ENCODE results near the gene RTL9. TPM values are rescaled to one million over a fixed set of nuclear protein-coding genes. Genes with fewer than 3 reads are reported as not detected.

Gene RTL9
- total and polyA plus RNA-seq, 10 donors = not detected

DNA sequence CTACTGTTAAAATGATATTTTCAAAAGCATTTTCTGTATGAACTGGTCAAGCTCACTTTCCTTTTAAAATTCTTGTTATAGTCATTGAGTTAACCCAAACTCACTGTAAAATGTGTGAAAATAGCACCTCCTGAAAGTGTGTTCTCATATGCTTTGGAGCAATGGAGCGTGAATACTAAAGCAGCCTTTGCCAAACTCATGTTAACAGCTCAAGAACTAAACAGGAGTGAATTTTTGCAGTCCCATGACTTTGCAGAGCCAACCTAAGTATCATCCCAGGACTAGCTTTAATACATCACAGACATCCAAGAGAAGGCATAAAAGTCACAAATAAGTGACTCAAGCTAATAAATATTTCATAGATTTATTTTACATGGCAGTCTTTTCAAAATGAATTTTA lies 43.1 kb upstream of the RTL9 start:
- H3K9me3 ChIP-seq = no peaks in the 10 kb centered on the region
- peak overlapping the region in 1 of 8 donors; percentile 72 for H3K4me3 ChIP-seq
- intact Hi-C loops (cut with DNase I; ENCODE audit: low total_unique reads) = no loop called here
- 64 to 100% (median 81%) methylated on average over 1 of the region's 1 CpG for WGBS, 5 donors
- peaks cover 0 to 7% (median 0%) of the 10 kb centered on the region in 7 donors for H3K27me3 ChIP-seq (replicated peaks in 1 of 7)
- peaks cover 0 to 57% (median 11%) of the 10 kb centered on the region in 6 donors for H3K4me1 ChIP-seq
- no peaks in the 10 kb centered on the region for H3K36me3 ChIP-seq
- TF ChIP-seq, protein P1, sequence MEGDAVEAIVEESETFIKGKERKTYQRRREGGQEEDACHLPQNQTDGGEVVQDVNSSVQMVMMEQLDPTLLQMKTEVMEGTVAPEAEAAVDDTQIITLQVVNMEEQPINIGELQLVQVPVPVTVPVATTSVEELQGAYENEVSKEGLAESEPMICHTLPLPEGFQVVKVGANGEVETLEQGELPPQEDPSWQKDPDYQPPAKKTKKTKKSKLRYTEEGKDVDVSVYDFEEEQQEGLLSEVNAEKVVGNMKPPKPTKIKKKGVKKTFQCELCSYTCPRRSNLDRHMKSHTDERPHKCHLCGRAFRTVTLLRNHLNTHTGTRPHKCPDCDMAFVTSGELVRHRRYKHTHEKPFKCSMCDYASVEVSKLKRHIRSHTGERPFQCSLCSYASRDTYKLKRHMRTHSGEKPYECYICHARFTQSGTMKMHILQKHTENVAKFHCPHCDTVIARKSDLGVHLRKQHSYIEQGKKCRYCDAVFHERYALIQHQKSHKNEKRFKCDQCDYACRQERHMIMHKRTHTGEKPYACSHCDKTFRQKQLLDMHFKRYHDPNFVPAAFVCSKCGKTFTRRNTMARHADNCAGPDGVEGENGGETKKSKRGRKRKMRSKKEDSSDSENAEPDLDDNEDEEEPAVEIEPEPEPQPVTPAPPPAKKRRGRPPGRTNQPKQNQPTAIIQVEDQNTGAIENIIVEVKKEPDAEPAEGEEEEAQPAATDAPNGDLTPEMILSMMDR (IDR thresholded peaks at IDR 0.05 in 8 of 11, conservative IDR thresholded peaks at IDR 0.05 in 3 of 11) = no peak
- DNase-seq = no peak
- H3K27ac ChIP-seq = no peak overlapping the region

DNA sequence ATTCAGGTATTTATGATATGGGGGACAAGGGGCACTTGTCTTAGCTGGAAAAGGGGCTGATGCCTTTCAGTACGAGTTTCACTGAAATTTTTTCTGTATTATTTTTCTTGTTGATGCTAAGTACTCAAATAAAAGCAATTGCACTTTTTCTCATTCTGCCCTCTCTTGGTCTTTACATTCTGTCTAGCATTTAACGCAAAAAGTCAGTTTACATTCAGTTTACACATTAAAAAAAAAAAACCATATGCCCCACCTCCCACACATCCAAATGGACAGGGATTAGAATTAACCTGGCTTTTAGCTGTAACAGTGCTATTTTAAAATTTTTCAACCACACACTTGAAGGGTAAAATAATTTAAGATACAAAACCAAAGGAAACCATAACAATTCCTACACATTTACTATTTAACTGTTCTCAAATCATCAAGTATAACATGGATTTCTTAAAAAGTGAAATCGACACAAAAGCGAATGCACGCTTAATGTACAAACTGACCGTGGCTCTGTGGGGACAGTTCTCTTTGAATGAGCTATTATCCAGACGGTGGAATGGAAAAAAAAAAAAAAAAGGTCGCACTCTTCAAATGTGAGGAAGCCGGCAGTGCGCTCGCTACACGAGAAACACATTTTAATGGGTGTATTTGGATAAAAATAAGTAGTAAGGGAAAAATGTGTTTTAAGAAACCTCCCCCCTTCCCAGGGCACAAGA lies 42.1 kb upstream of the RTL9 start:
- WGBS, 5 donors = 10 to 43% (median 12%) methylated on average over 12 of the region's 12 CpGs

DNA sequence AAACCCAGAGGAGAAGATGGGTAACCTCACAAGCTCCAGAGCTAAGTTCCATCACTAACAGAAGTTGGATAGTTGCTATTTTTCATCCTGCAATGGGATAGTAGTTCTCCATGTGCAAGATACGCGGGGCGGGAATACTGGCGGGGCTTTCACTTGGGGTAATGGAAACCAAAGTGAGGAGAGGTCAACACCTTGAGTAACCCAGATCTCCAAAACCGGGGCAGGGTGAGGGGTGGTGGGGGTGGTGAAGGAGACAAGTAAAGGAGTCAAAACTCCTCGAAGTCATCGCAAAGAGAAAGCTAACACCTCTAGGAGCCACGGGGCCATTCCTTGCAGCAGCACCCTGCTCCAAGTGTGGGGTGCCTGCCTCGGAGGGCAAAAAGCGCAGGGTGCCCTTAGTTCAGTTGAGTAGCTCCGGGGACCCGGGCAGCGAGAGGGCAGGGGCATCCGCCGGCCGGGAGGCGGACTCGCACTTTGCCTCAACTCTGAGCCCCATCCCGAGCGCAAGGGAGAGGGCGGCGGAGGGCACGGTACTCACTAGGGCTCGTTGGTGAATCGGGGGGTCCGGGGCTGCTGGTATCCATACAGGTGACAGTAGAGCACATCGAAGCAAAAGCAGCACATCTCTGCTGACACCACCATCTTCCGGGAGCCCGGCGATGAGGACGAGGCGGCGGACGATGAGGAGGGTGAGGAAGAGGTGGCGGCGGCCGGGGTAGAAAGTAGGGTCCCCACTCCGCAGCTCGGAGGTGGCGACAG lies 41.4 kb upstream of the RTL9 start:
- TF ChIP-seq, protein P1 (IDR thresholded peaks at IDR 0.05 in 8 of 11, conservative IDR thresholded peaks at IDR 0.05 in 3 of 11) = peak in 1 of 11 experiments; percentile 5
- TF ChIP-seq POLR2AphosphoS5 (IDR thresholded peaks at IDR 0.05) = no peak

More for the DNA sequence above, 42.1 kb upstream of the RTL9 start:
- no peak for DNase-seq
- Histone ChIP-seq H3K36me3 (no peaks in the 10 kb centered on the region), H3K27me3 (replicated peaks in 1 of 7) (peaks cover 0 to 7% (median 0%) of the 10 kb centered on the region in 7 donors), H3K27ac (peak overlapping the region in 3 of 8 donors; percentile 89 to 91 (median 90)), H3K4me3 (peak overlapping the region; percentile 50 to 83 (median 58)), H3K9me3 (no peaks in the 10 kb centered on the region), H3K4me1 (peaks cover 0 to 51% (median 7%) of the 10 kb centered on the region in 6 donors)
- intact Hi-C loops (cut with DNase I; ENCODE audit: low total_unique reads) = no loop called here
- TF ChIP-seq POLR2AphosphoS5 (IDR thresholded peaks at IDR 0.05) (no peak), POLR2A (IDR thresholded peaks at IDR 0.05) (no peak)
- TF ChIP-seq, protein P1 (IDR thresholded peaks at IDR 0.05 in 8 of 11, conservative IDR thresholded peaks at IDR 0.05 in 3 of 11) = no peak

More for the DNA sequence above, 41.4 kb upstream of the RTL9 start:
- Histone ChIP-seq H3K36me3 (no peaks in the 10 kb centered on the region), H3K4me3 (peak overlapping the region; percentile 50 to 83 (median 58)), H3K27ac (peak overlapping the region; percentile 82 to 92 (median 90)), H3K4me1 (peaks cover 0 to 44% (median 7%) of the 10 kb centered on the region in 6 donors), H3K9me3 (no peaks in the 10 kb centered on the region), H3K27me3 (replicated peaks in 1 of 7) (peaks cover 0 to 7% (median 0%) of the 10 kb centered on the region in 7 donors)
- WGBS, 5 donors = 0 to 40% (median 1%) methylated on average over 16 to 40 of the region's 40 CpGs
- intact Hi-C loops (cut with DNase I; ENCODE audit: low total_unique reads) = no loop called here
- peak; percentile 89 for DNase-seq

Measured in spleen (tissue), 11 donors.